ENCODE data around the gene GLB1L3.

Gene GLB1L3

DNA sequence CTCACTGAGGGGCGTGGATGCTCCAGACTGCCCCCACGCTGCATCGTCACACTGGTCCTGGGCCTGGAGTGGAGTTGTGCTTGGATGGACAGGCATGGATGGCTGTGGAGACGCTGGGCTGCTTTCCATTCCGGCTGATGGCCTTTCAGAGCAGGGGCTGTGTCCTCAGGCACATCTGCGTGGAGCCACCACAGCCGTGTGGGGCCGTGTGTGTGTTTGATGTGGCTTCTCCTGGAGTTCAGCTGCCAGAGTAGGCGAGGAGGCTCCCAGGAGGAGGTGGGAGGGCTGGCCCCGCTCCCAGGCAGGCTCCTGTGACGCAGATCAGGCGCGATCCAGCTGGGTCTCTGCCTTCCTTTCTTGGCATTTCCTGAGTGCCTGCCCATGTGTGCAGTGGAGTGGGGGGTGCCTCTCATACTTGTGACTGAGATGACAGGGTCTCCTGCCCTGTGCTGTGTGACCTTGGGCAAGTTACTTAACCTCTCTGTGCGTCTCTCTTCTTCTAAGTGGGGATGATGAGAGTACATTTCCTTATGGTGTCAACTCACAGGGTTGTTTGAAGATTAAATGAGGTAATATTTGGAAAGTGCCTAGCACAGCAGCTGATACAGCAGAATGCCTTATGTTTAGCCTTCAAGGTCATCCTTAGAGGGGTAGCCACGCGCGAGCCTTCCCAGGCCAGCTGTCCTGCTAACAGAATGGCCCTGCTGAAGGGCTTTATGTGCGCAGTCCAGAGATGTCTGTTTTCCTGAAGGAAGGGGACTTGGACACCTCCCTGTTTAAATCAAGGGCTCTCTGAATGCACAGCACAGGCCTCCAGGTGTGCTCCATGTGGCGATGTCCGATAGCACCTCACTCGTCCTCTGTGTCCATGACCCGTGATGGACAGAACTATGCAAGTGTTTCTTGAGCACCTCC, 89.1 kb downstream of the GLB1L3 start:
- DNase-seq = no peak

DNA sequence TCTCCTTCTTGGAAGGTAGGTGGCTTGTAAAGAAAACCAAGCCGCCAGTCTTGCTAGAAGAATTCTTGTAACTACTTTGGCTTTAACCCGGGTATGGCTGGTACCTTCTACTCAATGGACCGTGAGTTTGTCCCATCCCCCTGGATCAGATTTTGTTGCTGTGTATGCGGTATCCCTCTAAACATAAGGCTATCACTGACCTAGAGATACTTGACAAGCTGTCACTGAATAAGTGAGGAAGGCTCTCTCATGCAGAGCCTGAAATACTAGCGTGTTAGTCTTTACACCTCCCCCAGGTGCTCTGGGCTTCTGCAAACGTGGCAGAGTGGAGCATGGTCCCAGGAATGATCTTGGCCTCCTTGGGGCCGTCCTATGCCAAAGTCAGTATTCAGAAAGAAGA, 90.1 kb downstream of the GLB1L3 start:
- no peak for DNase-seq

DNA sequence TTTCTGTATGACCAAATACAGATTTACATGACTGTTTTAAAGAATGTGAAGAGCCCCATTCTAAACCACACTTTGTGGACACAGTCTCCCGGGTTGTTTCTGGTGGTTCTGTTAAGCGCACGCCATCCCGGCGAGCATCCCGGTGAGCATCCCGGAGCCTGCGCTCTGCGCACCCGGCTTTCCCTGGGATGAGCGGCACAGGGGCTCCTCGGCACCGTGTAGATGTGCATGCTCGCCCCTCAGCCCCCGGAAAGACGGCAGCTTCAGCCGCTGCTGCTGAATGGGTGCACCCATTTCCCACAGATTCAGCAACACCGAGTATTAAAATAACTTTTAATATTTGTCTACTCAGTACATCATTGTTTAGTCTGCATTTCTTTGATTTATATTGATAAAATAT, 91.6 kb downstream of the GLB1L3 start:
- DNase-seq = no peak
